A549 (cell line): ENCODE results near the gene PITPNC1. TPM values are rescaled to one million over a fixed set of nuclear protein-coding genes. Genes with fewer than 3 reads are reported as not detected.

Experiments
- ATAC-seq, 2 experiments: fragments of 200-7000 bp in 1 of 2; fragments of >200 bp in 1 of 2; cut with Nextera tagmentation in 1 of 2; cut with Tn5 transposase in 1 of 2; 3 replicates each; pipeline versions ENCODE4 v1.8.0 to v1.9.1; 2018 to 2020; ENCODE audit warnings: mild to moderate bottlenecking in 1 of 2, moderate library complexity in 1 of 2
- CTCF ChIA-PET: fragments of 300-600 bp; sonication (Branson Sonifier 250); formaldehyde crosslinking; extraction: SDS; loops from one replicate; lab custom pipeline; 2021; ENCODE audit warnings: antibody characterized with exemption, inconsistent platforms; lab: Yijun Ruan, JAX
- POLR2A ChIA-PET: fragments of 350-600 bp; formaldehyde crosslinking; extraction: SDS; loops from one replicate; lab custom pipeline; 2021; ENCODE audit warnings: antibody characterized with exemption, inconsistent platforms; lab: Yijun Ruan, JAX
- DNase-seq, 2 experiments: peaks; one replicate each; pipeline versions ENCODE4 v3.0.0 to v3.0.0-alpha.2; 2011 to 2016; ENCODE audit warnings: low read depth in 1 of 2, low spot score in 1 of 2
- FAIRE-seq: peaks from 2 replicates; lab custom pipeline; 2011; peaks lifted over from hg19 to GRCh38; lab: Jason Lieb, UNC
- H3K27ac ChIP-seq, 2 experiments: fragments of >200 bp; sonication (Bioruptor Twin); formaldehyde crosslinking; 3 replicates each; pipeline ENCODE4 v1.5.1; 2016 to 2017
- H3K4me1 ChIP-seq: fragments of >200 bp; sonication (Bioruptor Twin); formaldehyde crosslinking; 3 replicates; pipeline ENCODE4 v1.6.1; 2016
- H3K4me2 ChIP-seq: fragments of >200 bp; sonication (Bioruptor Twin); formaldehyde crosslinking; 3 replicates; pipeline ENCODE4 v1.6.1; 2016
- H3K4me3 ChIP-seq: fragments of >200 bp; sonication (Bioruptor Twin); formaldehyde crosslinking; 3 replicates; pipeline ENCODE4 v1.5.1; 2016
- H3K9me3 ChIP-seq: fragments of >200 bp; sonication (Bioruptor Twin); formaldehyde crosslinking; 3 replicates; pipeline ENCODE4 v1.6.1; 2016
- CBX8 ChIP-seq: fragments of 200-600 bp; sonication (generic); IDR thresholded peaks from 2 replicates; pipeline ENCODE4 v1.6.1; 2016
- CEBPB ChIP-seq, 2 experiments: fragments of >200 bp in 1 of 2; sonication (Bioruptor Twin) in 1 of 2; formaldehyde crosslinking in 1 of 2; IDR thresholded peaks; 2 replicates each; pipeline ENCODE4 v1.6.1; 2012 to 2016
- CHD4 ChIP-seq: fragments of 200-600 bp; sonication (generic); IDR thresholded peaks from 2 replicates; pipeline ENCODE4 v1.6.1; 2016; ENCODE audit warnings: antibody characterized with exemption, mild to moderate bottlenecking, borderline replicate concordance
- EHF ChIP-seq: fragments of 250-450 bp; sonication (Bioruptor Pico); IDR thresholded peaks from 2 replicates; pipeline ENCODE4 v1.5.0; 2020; ENCODE audit warnings: mild to moderate bottlenecking
- EHMT2 ChIP-seq: fragments of 200-600 bp; sonication (generic); IDR thresholded peaks from 2 replicates; pipeline ENCODE4 v1.6.1; 2016; ENCODE audit warnings: antibody characterized with exemption, low read depth, mild to moderate bottlenecking, moderate library complexity
- EP300 ChIP-seq, 2 experiments: fragments of >200 bp; sonication (Bioruptor Twin); formaldehyde crosslinking; IDR thresholded peaks; 2 replicates in 1 of 2; 3 replicates in 1 of 2; pipeline ENCODE4 v1.6.1; 2016 to 2017
- ESRRA ChIP-seq: fragments of 150-350 bp; IDR thresholded peaks from 2 replicates; pipeline ENCODE4 v1.6.1; 2014; ENCODE audit warnings: mild to moderate bottlenecking, low read length, borderline replicate concordance
- GATA3 ChIP-seq: IDR thresholded peaks from 2 replicates; pipeline ENCODE4 v1.6.1; 2012; ENCODE audit warnings: borderline replicate concordance
- HDAC2 ChIP-seq: fragments of 200-600 bp; sonication (generic); IDR thresholded peaks from 2 replicates; pipeline ENCODE4 v1.6.1; 2016
- HOXA7 ChIP-seq: fragments of 250-450 bp; sonication (Bioruptor Pico); IDR thresholded peaks from 2 replicates; pipeline ENCODE4 v1.5.0; 2020; ENCODE audit warnings: mild to moderate bottlenecking, moderate library complexity
- HOXB13 ChIP-seq: fragments of 250-450 bp; sonication (Bioruptor Pico); IDR thresholded peaks from 2 replicates; pipeline ENCODE4 v1.5.0; 2020; ENCODE audit warnings: low read depth, mild to moderate bottlenecking, moderate library complexity
- HOXB5 ChIP-seq: fragments of 250-450 bp; sonication (Bioruptor Pico); IDR thresholded peaks from 2 replicates; pipeline ENCODE4 v1.5.0; 2020; ENCODE audit warnings: mild to moderate bottlenecking, moderate library complexity
- JUN ChIP-seq, 2 experiments: fragments of >200 bp; sonication (Bioruptor Twin); formaldehyde crosslinking; IDR thresholded peaks; 2 replicates in 1 of 2; 3 replicates in 1 of 2; pipeline ENCODE4 v1.6.1; 2016 to 2017
- KDM1A ChIP-seq: fragments of 200-600 bp; sonication (generic); IDR thresholded peaks from 2 replicates; pipeline ENCODE4 v1.6.1; 2016; ENCODE audit warnings: low read depth, mild to moderate bottlenecking
- KDM5A ChIP-seq: fragments of 200-600 bp; sonication (generic); IDR thresholded peaks from 2 replicates; pipeline ENCODE4 v1.6.1; 2016; ENCODE audit warnings: antibody characterized with exemption, mild to moderate bottlenecking
- MAFK ChIP-seq: fragments of 450-650 bp; IDR thresholded peaks from 2 replicates; pipeline ENCODE4 v1.6.1; 2014; ENCODE audit not compliant: partially characterized antibody
- MAZ ChIP-seq: fragments of 150-350 bp; IDR thresholded peaks from 2 replicates; pipeline ENCODE4 v1.6.1; 2014; ENCODE audit warnings: antibody characterized with exemption, low read depth, low read length, borderline replicate concordance
- NFE2L2 ChIP-seq: fragments of 150-350 bp; conservative IDR thresholded peaks from 2 replicates; pipeline ENCODE4 v1.6.1; 2014; ENCODE audit warnings: low read length
- POLR2A ChIP-seq: IDR thresholded peaks from 2 replicates; pipeline ENCODE4 v1.6.1; 2012; ENCODE audit warnings: mild to moderate bottlenecking, low read length
- POLR2AphosphoS2 ChIP-seq: conservative IDR thresholded peaks from 2 replicates; pipeline ENCODE4 v1.6.1; 2012; ENCODE audit warnings: low read length, improper control_type of control experiment, inconsistent platforms
- RAD21 ChIP-seq, 2 experiments: fragments of >200 bp in 1 of 2; sonication (Bioruptor Twin) in 1 of 2; formaldehyde crosslinking in 1 of 2; IDR thresholded peaks in 1 of 2; conservative IDR thresholded peaks in 1 of 2; 2 replicates in 1 of 2; 3 replicates in 1 of 2; pipeline ENCODE4 v1.6.1; 2012 to 2018; ENCODE audit warnings: inconsistent platforms in 1 of 2
- RARB ChIP-seq: fragments of 250-450 bp; sonication (Bioruptor Pico); IDR thresholded peaks from 2 replicates; pipeline ENCODE4 v1.8.0; 2021; ENCODE audit warnings: mild to moderate bottlenecking, moderate library complexity
- RFX5 ChIP-seq: fragments of 450-650 bp; IDR thresholded peaks from 2 replicates; pipeline ENCODE4 v1.7.1; 2014; ENCODE audit warnings: antibody characterized with exemption, mild to moderate bottlenecking, moderate library complexity
- RNF2 ChIP-seq: fragments of 200-600 bp; sonication (generic); IDR thresholded peaks from 2 replicates; pipeline ENCODE4 v1.6.1; 2016; ENCODE audit warnings: low read depth, mild to moderate bottlenecking, antibody characterized with exemption, moderate library complexity, borderline replicate concordance
- SMC3 ChIP-seq: fragments of >200 bp; sonication (Bioruptor Twin); formaldehyde crosslinking; IDR thresholded peaks from 3 replicates; pipeline ENCODE4 v1.6.1; 2018; ENCODE audit warnings: inconsistent platforms
- SREBF2 ChIP-seq: fragments of 450-650 bp; IDR thresholded peaks from 2 replicates; pipeline ENCODE4 v1.6.1; 2014; ENCODE audit warnings: mild to moderate bottlenecking, moderate library complexity
- TFCP2L1 ChIP-seq: fragments of 250-450 bp; sonication (Bioruptor Pico); IDR thresholded peaks from 2 replicates; pipeline ENCODE4 v1.5.0; 2021; ENCODE audit warnings: mild to moderate bottlenecking
- TP53 ChIP-seq: fragments of 250-450 bp; sonication (Bioruptor Pico); IDR thresholded peaks from 2 replicates; pipeline ENCODE4 v1.5.0; 2021; ENCODE audit warnings: mild to moderate bottlenecking, moderate library complexity
- ZC3H11A ChIP-seq: fragments of 450-650 bp; IDR thresholded peaks from 2 replicates; pipeline ENCODE4 v1.6.1; 2014; ENCODE audit warnings: antibody characterized with exemption, mild to moderate bottlenecking
- ZSCAN20 ChIP-seq: fragments of 250-450 bp; sonication (Bioruptor Pico); IDR thresholded peaks from 2 replicates; pipeline ENCODE4 v1.8.0; 2022; ENCODE audit warnings: mild to moderate bottlenecking, moderate library complexity
- WGBS: methylation state at CpG from one replicate; pipeline ENCODE4 v1.1.6; 2017; ENCODE audit errors: missing lambda C conversion rate; 5-methylcytosine and 5-hydroxymethylcytosine counted together
- polyA plus RNA-seq, 4 experiments: library from polyadenylated mRNA; depleted of rRNA in 3 of 4; stranded (reverse); fragments of >200 nt; fragmentation: RNase III in 1 of 4; extraction: RNeasy Plus Mini Kit Qiagen cat#74134 plus additional on column Dnase treatment in 1 of 4; gene quantifications; 2 replicates in 3 of 4; 3 replicates in 1 of 4; pipeline ENCODE4 v1.2.3, GENCODE V29; 2011 to 2017
- TF ChIP-seq, protein P1 (sequence below): IDR thresholded peaks from 2 replicates; pipeline ENCODE4 v1.6.1; 2012
- TF ChIP-seq, protein P2 (sequence below): IDR thresholded peaks from 2 replicates; pipeline ENCODE4 v1.6.1; 2012

The PITPNC1 gene
- polyA plus RNA-seq, 2 of the 4 experiments (the other 2 are of a cell fraction): 3.7 to 11.2 TPM

DNA sequence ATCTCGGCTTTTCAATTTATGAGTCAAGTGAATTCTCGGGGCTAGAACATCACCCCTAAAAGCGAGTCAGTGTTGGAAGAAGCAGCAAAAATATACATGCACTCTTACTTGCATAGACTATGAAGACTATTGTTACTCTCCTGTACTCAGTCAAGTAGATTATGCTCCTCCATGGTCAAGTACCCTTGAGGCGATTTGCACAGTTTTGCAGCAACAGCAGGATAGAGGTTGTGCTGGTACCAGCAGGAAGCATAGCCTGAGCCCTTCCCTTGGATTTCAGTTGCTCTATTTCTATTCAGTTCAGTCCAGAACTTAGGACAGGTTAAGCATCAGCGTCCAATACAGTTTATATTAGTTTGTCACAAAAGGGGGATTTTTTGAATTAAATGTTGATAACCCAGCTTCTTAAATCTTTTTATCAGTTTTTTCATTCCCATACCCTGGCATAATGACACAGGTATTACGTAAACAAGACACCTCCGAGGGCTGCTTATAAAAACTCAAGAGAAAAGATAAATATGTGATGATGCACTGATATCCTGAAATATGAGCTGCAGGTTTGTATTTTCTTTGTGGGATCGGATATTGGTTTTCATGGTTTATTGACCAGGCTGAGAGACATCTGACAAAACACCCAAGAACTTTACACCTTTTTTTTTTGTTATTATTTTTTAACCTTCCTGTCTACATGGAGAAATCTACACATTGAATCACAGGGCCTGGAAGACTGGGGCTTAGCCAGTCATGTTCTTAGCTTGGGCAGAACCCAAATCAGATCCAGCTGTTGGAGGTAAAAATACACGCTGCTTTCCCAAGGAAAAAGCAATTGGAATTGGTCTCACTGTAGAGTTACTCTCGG is 144.1 kb downstream of the PITPNC1 start:
- no peak for FAIRE-seq
- H3K4me2 ChIP-seq: no peak overlapping the region
- CTCF ChIA-PET: interaction anchor here (0.9 to 1.5 kb wide), 4 partner anchors 39 to 169 kb away, joined by 3 to 4 read pairs (median 4); no protein-coding TSS in a partner anchor

DNA sequence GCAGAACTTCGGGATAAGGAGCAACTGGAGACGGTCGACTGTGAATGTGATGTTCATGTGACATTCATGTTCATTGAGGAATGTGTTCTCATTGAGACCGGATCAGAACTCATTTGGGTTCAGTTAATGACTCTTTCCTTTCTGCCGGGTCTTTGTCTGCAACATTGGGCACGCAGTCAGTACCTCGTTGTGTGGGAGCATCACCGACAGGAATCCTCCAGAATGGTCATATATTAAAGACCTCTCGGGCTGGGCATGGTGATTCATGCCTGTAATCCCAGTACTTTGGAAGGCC is 144.6 kb downstream of the PITPNC1 start:
- ATAC-seq (no peak), FAIRE-seq (no peak), DNase-seq (no peak)
- Histone ChIP-seq H3K4me1 (no peaks in the 10 kb centered on the region), H3K4me2 (no peak overlapping the region), H3K27ac (no peak overlapping the region), H3K9me3 (peaks cover 9% of the 10 kb centered on the region; the same call in 2 of the 3 replicates), H3K4me3 (no peak overlapping the region)
- ChIA-PET POLR2A (interaction anchor here (0.5 kb wide), 1 partner anchor 268 kb away, joined by 6 read pairs; no protein-coding TSS in a partner anchor), CTCF (interaction anchor here (0.9 to 2.8 kb wide), 4 partner anchors 38 to 168 kb away, joined by 3 to 10 read pairs (median 4); no protein-coding TSS in a partner anchor)
- 82% methylated on average over 9 of the region's 9 CpGs for WGBS
- TF ChIP-seq SMC3 (no peak), EHMT2 (no peak), CHD4 (no peak), ZC3H11A (no peak)

More for the DNA sequence above, 144.1 kb downstream of the PITPNC1 start:
- no peak for DNase-seq
- Histone ChIP-seq H3K9me3 (peaks cover 9% of the 10 kb centered on the region; the same call in 2 of the 3 replicates), H3K4me1 (no peaks in the 10 kb centered on the region)
- TF ChIP-seq ZC3H11A (no peak), RFX5 (no peak), TP53 (CRISPR knock-in tag) (no peak), POLR2A (no peak), EP300 (IDR thresholded peaks at IDR 0.05) (no peak), JUN (IDR thresholded peaks at IDR 0.05) (no peak), EHMT2 (no peak), RAD21 (conservative IDR thresholded peaks at IDR 0.05 in 1 of 2, IDR thresholded peaks at IDR 0.05 in 1 of 2) (no peak), POLR2AphosphoS2 (no peak), RARB (CRISPR knock-in tag) (no peak), MAFK (no peak), HDAC2 (no peak), HOXB13 (CRISPR knock-in tag) (no peak), SMC3 (no peak), EHF (no peak), CBX8 (no peak)
- TF ChIP-seq, all 56 proteins: peak for 0
- 62% methylated on average over 10 of the region's 10 CpGs for WGBS
- POLR2A ChIA-PET: interaction anchor here (0.5 kb wide), 1 partner anchor 267 kb away, joined by 6 read pairs; no protein-coding TSS in a partner anchor
- no peak overlapping the region for H3K27ac ChIP-seq
- H3K4me3 ChIP-seq: no peak overlapping the region
- ATAC-seq: no peak

DNA sequence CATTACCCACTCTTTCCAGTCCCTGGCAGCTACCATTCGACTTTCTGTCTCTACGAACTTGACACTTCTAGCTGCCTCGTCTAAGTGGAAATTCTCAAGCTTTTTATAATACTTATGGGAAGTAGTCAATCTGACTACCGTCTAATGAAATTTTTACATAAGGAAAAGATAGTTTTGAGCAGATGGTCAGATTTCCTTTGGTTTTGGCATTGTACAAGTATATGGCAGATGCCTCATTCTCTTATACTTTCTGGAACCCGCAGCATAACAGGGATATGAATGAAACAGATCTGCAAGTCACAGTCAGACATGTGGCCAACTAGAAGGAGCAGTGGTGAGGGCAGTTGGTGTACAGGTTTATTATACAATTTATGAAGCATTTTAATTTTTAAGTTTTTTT is 146.0 kb downstream of the PITPNC1 start:
- H3K9me3 ChIP-seq: no peaks in the 10 kb centered on the region
- H3K4me1 ChIP-seq: no peaks in the 10 kb centered on the region
- no peak overlapping the region for H3K4me3 ChIP-seq
- no peak for ATAC-seq
- TF ChIP-seq POLR2AphosphoS2 (no peak), ESRRA (no peak), NFE2L2 (no peak), TP53 (CRISPR knock-in tag) (no peak), ZSCAN20 (CRISPR knock-in tag) (no peak), GATA3 (no peak), CEBPB (IDR thresholded peaks at IDR 0.05) (no peak), HOXB5 (CRISPR knock-in tag) (no peak), KDM5A (no peak), SREBF2 (no peak), EHF (no peak), RNF2 (no peak), KDM1A (no peak), EP300 (IDR thresholded peaks at IDR 0.05) (no peak), HOXA7 (CRISPR knock-in tag) (no peak), MAZ (no peak), RAD21 (conservative IDR thresholded peaks at IDR 0.05 in 1 of 2, IDR thresholded peaks at IDR 0.05 in 1 of 2) (no peak), TFCP2L1 (no peak)
- TF ChIP-seq, protein P1, sequence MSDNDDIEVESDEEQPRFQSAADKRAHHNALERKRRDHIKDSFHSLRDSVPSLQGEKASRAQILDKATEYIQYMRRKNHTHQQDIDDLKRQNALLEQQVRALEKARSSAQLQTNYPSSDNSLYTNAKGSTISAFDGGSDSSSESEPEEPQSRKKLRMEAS: no peak
- TF ChIP-seq, protein P2, sequence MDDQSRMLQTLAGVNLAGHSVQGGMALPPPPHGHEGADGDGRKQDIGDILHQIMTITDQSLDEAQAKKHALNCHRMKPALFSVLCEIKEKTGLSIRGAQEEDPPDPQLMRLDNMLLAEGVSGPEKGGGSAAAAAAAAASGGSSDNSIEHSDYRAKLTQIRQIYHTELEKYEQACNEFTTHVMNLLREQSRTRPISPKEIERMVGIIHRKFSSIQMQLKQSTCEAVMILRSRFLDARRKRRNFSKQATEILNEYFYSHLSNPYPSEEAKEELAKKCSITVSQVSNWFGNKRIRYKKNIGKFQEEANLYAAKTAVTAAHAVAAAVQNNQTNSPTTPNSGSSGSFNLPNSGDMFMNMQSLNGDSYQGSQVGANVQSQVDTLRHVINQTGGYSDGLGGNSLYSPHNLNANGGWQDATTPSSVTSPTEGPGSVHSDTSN: no peak
- ChIA-PET POLR2A (interaction anchor here (0.6 kb wide), 1 partner anchor 37 kb away, joined by 5 read pairs; no protein-coding TSS in a partner anchor), CTCF (interaction anchor here (0.6 to 2.8 kb wide), 4 partner anchors 12 to 79 kb away, joined by 3 to 10 read pairs (median 4); no protein-coding TSS in a partner anchor)
- H3K27ac ChIP-seq: no peak overlapping the region
- no peak for DNase-seq
- WGBS: 84% methylated on average over 5 of the region's 5 CpGs
- no peak for FAIRE-seq
- H3K4me2 ChIP-seq: no peak overlapping the region
